Lower leg skin (tissue), 4 donors: ENCODE measurements around the gene CES3. TPM values are rescaled to one million over a fixed set of nuclear protein-coding genes. Genes with fewer than 3 reads are reported as not detected.
"Not testable (repeated sequence)": the region's sequence is repeated elsewhere in the genome, so short reads cannot be mapped to it uniquely, and the experiment has no call there.

Experiments
- DNase-seq, 2 donors: peaks; one replicate each; pipeline ENCODE4 v3.0.0-alpha.2; 2019; ENCODE audit warnings: low spot score in 2 of 2
- H3K4me3 ChIP-seq: fragments of 200-600 bp; sonication (generic); 2 replicates; pipeline ENCODE4 v1.5.1; 2017; ENCODE audit warnings: mild to moderate bottlenecking, low read depth; ENCODE audit not compliant: poor library complexity, severe bottlenecking
- CTCF ChIP-seq, 3 donors: fragments of 450-650 bp; IDR thresholded peaks; one replicate each; pipeline ENCODE4 v1.5.1; 2016; ENCODE audit warnings: antibody characterized with exemption in 3 of 3, mild to moderate bottlenecking in 3 of 3, moderate library complexity in 2 of 3
- POLR2A ChIP-seq, 2 donors: fragments of 450-650 bp; IDR thresholded peaks; one replicate each; pipeline ENCODE4 v1.6.1; 2016 to 2017; ENCODE audit warnings: antibody characterized with exemption in 2 of 2, mild to moderate bottlenecking in 1 of 2, moderate library complexity in 1 of 2
- WGBS, 2 donors: methylation state at CpG; one replicate each; pipeline ENCODE4 v1.1.5; 2018; 5-methylcytosine and 5-hydroxymethylcytosine counted together
- intact Hi-C: fragments of 100-400 bp; cut with DNase I; formaldehyde crosslinking; loops from one replicate; pipeline ENCODE4 v1.15.0; 2023; ENCODE audit warnings: low total_unique reads
- total RNA-seq, 4 donors: library from RNA; depleted of rRNA; stranded (reverse); fragments of >200 nt; gene quantifications; one replicate each; pipeline ENCODE4 v1.1.0, GENCODE V29; 2016

Gene CES3
- total RNA-seq, 4 donors from 2014 or later = 0.59 to 1.3 (median 1.2) TPM

GRCh38 chr16:66953462-66954096, 7.5 kb upstream of the CES3 start:
- TF ChIP-seq POLR2A (IDR thresholded peaks at IDR 0.05) = no peak
- TF ChIP-seq CTCF (IDR thresholded peaks at IDR 0.05) = no peak
- DNase-seq = no peak

GRCh38 chr16:66954097-66954659, 6.9 kb upstream of the CES3 start:
- H3K4me3 ChIP-seq = no peak overlapping the region
- 17 to 18% methylated on average over 8 of the region's 8 CpGs for WGBS, 2 donors
- intact Hi-C loops = no loop called here
- peak; percentile 76 to 94 for DNase-seq
- TF ChIP-seq CTCF (IDR thresholded peaks at IDR 0.05) (no peak), POLR2A (IDR thresholded peaks at IDR 0.05) (no peak)

More at GRCh38 chr16:66953462-66954096, 7.5 kb upstream of the CES3 start:
- intact Hi-C loops = no loop called here
- 74 to 82% methylated on average over 10 of the region's 10 CpGs for WGBS, 2 donors
- no peak overlapping the region for H3K4me3 ChIP-seq

- DNase-seq, H3K4me3 ChIP-seq, intact Hi-C loops: not testable (repeated sequence)
- 78 to 81% methylated on average over 17 of the region's 17 CpGs for WGBS, 2 donors
Measured at GRCh38 chr16:66955363-66956153, 5.5 kb upstream of the CES3 start.

- WGBS, 2 donors = 78 to 88% methylated on average over 1 of the region's 1 CpG
- H3K4me3 ChIP-seq, intact Hi-C loops: not testable (repeated sequence)
Measured at GRCh38 chr16:66956154-66956457, 5.0 kb upstream of the CES3 start.

GRCh38 chr16:66958857-66959703, 2.0 kb upstream of the CES3 start:
- TF ChIP-seq POLR2A (IDR thresholded peaks at IDR 0.05) (no peak), CTCF (IDR thresholded peaks at IDR 0.05) (no peak)
- no peak for DNase-seq
- H3K4me3 ChIP-seq = no peak overlapping the region
- intact Hi-C loops = no loop called here
- WGBS, 2 donors = 62% methylated on average over 7 of the region's 7 CpGs

More at GRCh38 chr16:66956154-66956457, 5.0 kb upstream of the CES3 start:
- DNase-seq = not testable (repeated sequence)

GRCh38 chr16:66959704-66960161, 1.3 kb upstream of the CES3 start:
- intact Hi-C loops = no loop called here
- TF ChIP-seq POLR2A (IDR thresholded peaks at IDR 0.05) (no peak), CTCF (IDR thresholded peaks at IDR 0.05) (no peak)
- WGBS, 2 donors = 33% methylated on average over 5 of the region's 5 CpGs
- no peak for DNase-seq
- no peak overlapping the region for H3K4me3 ChIP-seq
